ENCODE measurements around the gene TMEM219.

TMEM219 gene

GRCh38 chr16:29947897-29948296, 14.0 kb upstream of the TMEM219 start:
- Histone ChIP-seq H3K4me1 (ENCODE audit: insufficient read depth, low read length, severe bottlenecking) (peaks cover 9% of the 10 kb centered on the region), H2AFZ (ENCODE audit: low read length) (no peak overlapping the region), H3K4me2 (ENCODE audit: low read length) (no peak overlapping the region), H3K36me3 (ENCODE audit: insufficient read depth, low read length) (no peaks in the 10 kb centered on the region; the same call in 1 of the 2 replicates), H3F3A (ENCODE audit: insufficient read depth, low read length) (no peaks in the 10 kb centered on the region), H3K27ac (ENCODE audit: low read depth, low read length, poor library complexity, severe bottlenecking) (no peak overlapping the region), H3K9ac (ENCODE audit: low read length) (no peak overlapping the region), H3K4me3 (ENCODE audit: low read depth, low read length, poor library complexity, severe bottlenecking) (no peak overlapping the region), H3K9me2 (ENCODE audit: low read depth, low read length) (no peaks in the 10 kb centered on the region), H3K27me3 (ENCODE audit: insufficient read depth, low read length) (peaks cover 2% of the 10 kb centered on the region; the same call in 1 of the 2 replicates), H3K9me3 (ENCODE audit: low read length) (0 out of 2 replicates have a peak, but pooled peaks cover 3% of the 10 kb centered on the region), H4K20me1 (ENCODE audit: insufficient read depth, low read length) (no peaks in the 10 kb centered on the region), H3K79me2 (ENCODE audit: insufficient read depth, low read length) (no peaks in the 10 kb centered on the region)
- TF ChIP-seq EZH2 (IDR thresholded peaks at IDR 0.05; ENCODE audit: borderline replicate concordance, low read length) (no peak), CTCF (IDR thresholded peaks at IDR 0.05; ENCODE audit: low read length) (no peak)

- Histone ChIP-seq H3K9me3 (ENCODE audit: low read length) (0 out of 2 replicates have a peak, but pooled peaks cover 3% of the 10 kb centered on the region), H2AFZ (ENCODE audit: low read length) (no peak overlapping the region), H4K20me1 (ENCODE audit: insufficient read depth, low read length) (no peaks in the 10 kb centered on the region), H3K4me1 (ENCODE audit: insufficient read depth, low read length, severe bottlenecking) (peaks cover 6% of the 10 kb centered on the region), H3K9ac (ENCODE audit: low read length) (no peak overlapping the region), H3F3A (ENCODE audit: insufficient read depth, low read length) (no peaks in the 10 kb centered on the region), H3K27me3 (ENCODE audit: insufficient read depth, low read length) (peaks cover 2% of the 10 kb centered on the region; the same call in 1 of the 2 replicates), H3K4me2 (ENCODE audit: low read length) (no peak overlapping the region), H3K27ac (ENCODE audit: low read depth, low read length, poor library complexity, severe bottlenecking) (no peak overlapping the region), H3K79me2 (ENCODE audit: insufficient read depth, low read length) (no peaks in the 10 kb centered on the region), H3K4me3 (ENCODE audit: low read depth, low read length, poor library complexity, severe bottlenecking) (no peak overlapping the region), H3K36me3 (ENCODE audit: insufficient read depth, low read length) (no peaks in the 10 kb centered on the region; the same call in 1 of the 2 replicates), H3K9me2 (ENCODE audit: low read depth, low read length) (no peaks in the 10 kb centered on the region)
- no peak for TF ChIP-seq CTCF (IDR thresholded peaks at IDR 0.05; ENCODE audit: low read length)
Observed at GRCh38 chr16:29950806-29951461, 10.9 kb upstream of the TMEM219 start.

GRCh38 chr16:29951625-29952365, 10.1 kb upstream of the TMEM219 start:
- Histone ChIP-seq H4K20me1 (ENCODE audit: insufficient read depth, low read length) (no peaks in the 10 kb centered on the region), H3K9me2 (ENCODE audit: low read depth, low read length) (no peaks in the 10 kb centered on the region), H3K9me3 (ENCODE audit: low read length) (0 out of 2 replicates have a peak, but pooled peaks cover 3% of the 10 kb centered on the region), H3K4me1 (ENCODE audit: insufficient read depth, low read length, severe bottlenecking) (peaks cover 6% of the 10 kb centered on the region), H3K4me2 (ENCODE audit: low read length) (no peak overlapping the region), H3K36me3 (ENCODE audit: insufficient read depth, low read length) (no peaks in the 10 kb centered on the region; the same call in 1 of the 2 replicates), H3F3A (ENCODE audit: insufficient read depth, low read length) (0 out of 2 replicates have a peak, but pooled peaks cover 2% of the 10 kb centered on the region), H3K27ac (ENCODE audit: low read depth, low read length, poor library complexity, severe bottlenecking) (no peak overlapping the region), H3K9ac (ENCODE audit: low read length) (no peak overlapping the region), H3K79me2 (ENCODE audit: insufficient read depth, low read length) (no peaks in the 10 kb centered on the region), H3K27me3 (ENCODE audit: insufficient read depth, low read length) (peaks cover 2% of the 10 kb centered on the region; the same call in 1 of the 2 replicates), H2AFZ (ENCODE audit: low read length) (no peak overlapping the region), H3K4me3 (ENCODE audit: low read depth, low read length, poor library complexity, severe bottlenecking) (no peak overlapping the region)
- TF ChIP-seq CTCF (IDR thresholded peaks at IDR 0.05; ENCODE audit: low read length) (no peak), EZH2 (IDR thresholded peaks at IDR 0.05; ENCODE audit: borderline replicate concordance, low read length) (no peak)
